ENCODE data around the gene MED15.
"Not testable (repeated sequence)": the region's sequence is repeated elsewhere in the genome, so short reads cannot be mapped to it uniquely, and the experiment has no call there.

The MED15 gene, protein sequence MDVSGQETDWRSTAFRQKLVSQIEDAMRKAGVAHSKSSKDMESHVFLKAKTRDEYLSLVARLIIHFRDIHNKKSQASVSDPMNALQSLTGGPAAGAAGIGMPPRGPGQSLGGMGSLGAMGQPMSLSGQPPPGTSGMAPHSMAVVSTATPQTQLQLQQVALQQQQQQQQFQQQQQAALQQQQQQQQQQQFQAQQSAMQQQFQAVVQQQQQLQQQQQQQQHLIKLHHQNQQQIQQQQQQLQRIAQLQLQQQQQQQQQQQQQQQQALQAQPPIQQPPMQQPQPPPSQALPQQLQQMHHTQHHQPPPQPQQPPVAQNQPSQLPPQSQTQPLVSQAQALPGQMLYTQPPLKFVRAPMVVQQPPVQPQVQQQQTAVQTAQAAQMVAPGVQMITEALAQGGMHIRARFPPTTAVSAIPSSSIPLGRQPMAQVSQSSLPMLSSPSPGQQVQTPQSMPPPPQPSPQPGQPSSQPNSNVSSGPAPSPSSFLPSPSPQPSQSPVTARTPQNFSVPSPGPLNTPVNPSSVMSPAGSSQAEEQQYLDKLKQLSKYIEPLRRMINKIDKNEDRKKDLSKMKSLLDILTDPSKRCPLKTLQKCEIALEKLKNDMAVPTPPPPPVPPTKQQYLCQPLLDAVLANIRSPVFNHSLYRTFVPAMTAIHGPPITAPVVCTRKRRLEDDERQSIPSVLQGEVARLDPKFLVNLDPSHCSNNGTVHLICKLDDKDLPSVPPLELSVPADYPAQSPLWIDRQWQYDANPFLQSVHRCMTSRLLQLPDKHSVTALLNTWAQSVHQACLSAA

DNA sequence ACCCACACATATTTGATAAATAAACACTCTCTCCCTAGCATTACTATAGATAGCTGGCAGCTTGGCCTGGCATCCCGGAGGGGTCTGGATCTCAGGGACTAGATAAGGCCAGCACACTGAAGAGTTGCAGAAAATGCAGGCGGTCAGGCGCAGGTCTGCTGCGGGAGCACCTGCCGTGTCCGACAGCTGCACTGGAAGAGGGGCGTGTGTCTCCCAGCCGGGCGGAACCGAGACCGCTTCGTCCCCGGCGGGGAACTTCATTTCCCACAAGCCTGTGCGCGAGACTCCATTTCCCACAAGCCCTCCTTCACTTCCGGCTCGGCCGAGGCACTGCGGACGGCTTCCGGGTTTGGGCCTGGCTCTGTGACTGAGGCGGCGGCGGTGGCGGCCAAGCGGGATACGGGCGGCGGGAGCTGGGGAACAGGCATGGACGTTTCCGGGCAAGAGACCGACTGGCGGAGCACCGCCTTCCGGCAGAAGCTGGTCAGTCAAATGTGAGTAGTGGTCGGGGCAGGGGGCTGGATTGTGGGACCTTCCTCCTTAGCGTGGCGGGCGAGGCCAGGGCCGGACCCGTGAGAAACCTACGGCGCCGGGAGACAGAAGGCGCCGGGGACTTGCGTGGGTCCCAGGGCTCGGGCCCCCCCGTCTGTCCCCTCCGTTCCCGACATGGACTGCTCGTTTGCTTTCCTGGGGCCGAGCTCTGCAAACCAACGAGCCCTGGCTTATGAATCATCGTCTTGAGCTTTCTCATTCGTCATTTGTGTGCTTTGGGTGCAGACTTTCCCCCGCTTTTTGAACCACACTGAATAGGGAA lies at the start of gene MED15:
TSS of gene MED15 (plus strand) at position 358 of the 814 bp plus-strand sequence. CDS start at position 427, 69 bp downstream.
- DNase-seq (ENCODE audit: low read depth), result peak; percentile 67

DNA sequence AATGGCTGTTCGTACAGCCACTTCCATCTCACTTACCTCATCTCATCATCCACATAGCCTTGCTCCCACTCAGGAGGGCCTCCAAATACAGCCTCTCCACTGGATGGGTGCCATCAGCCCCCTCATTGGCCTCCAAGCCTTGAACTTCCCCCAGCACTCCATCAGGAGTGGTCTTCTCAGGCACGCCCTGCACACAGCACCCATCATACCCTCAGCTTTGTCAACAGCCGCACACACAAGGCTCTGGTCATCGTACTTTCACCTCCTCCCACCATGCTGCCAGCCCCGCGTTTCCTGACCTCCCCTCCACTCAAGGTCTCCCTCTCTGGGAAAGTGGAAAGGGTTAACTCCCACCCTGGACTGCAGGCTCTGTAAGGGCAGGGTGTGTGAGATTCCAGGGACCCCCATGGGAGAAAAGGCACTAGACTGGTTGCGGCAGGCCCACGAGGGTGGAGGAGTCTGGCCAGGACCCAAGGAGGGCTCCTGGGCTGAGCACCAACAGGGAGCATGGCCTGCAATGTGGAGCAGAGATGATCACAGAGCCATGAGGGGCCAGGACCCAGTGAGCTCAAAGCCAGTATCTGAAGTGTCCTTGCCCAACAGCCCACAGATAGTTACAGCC lies 48.8 kb upstream of the MED15 start:
- DNase-seq (ENCODE audit: low read depth), result no peak

DNA sequence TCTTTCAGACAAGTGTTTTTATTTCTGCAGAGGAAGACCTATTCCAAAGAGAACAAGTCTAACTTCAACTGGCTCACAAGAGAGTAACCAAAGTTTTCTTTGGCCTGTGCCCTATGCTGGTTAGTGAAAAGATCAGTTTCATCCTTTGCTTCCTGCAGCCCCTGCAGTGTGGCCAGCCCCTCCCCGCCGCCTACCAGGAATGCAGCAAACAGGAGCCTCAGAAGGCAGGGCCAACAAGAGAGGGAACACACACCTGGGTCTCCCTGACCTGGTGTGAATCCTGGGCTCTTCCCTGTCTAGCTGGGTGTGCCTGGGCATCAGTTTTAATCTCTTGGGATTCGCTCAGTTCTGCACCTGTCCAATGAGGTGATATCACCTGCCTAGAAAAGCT lies 48.3 kb upstream of the MED15 start:
- DNase-seq (ENCODE audit: low read depth), result no peak

DNA sequence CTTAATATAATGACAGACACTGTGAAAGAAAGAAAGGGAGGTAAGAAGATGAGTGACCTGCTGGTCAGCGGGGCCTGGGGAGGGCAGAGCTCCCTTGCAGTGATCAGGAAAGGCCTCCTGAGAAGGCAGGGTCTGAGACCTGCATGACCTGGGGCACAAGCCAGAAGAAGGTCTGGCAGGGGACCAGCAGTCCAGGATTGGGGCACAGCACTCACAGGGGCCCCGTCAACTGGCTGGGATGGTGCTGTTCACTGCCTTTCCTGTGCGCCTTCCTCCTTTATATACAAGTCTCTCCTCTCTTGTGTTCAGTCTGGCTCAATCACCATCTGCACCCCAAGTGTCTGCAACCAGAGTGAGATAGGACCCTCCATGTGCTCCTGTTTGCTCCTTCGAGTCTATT lies 47.5 kb upstream of the MED15 start:
- no peak for DNase-seq (ENCODE audit: low read depth)

DNA sequence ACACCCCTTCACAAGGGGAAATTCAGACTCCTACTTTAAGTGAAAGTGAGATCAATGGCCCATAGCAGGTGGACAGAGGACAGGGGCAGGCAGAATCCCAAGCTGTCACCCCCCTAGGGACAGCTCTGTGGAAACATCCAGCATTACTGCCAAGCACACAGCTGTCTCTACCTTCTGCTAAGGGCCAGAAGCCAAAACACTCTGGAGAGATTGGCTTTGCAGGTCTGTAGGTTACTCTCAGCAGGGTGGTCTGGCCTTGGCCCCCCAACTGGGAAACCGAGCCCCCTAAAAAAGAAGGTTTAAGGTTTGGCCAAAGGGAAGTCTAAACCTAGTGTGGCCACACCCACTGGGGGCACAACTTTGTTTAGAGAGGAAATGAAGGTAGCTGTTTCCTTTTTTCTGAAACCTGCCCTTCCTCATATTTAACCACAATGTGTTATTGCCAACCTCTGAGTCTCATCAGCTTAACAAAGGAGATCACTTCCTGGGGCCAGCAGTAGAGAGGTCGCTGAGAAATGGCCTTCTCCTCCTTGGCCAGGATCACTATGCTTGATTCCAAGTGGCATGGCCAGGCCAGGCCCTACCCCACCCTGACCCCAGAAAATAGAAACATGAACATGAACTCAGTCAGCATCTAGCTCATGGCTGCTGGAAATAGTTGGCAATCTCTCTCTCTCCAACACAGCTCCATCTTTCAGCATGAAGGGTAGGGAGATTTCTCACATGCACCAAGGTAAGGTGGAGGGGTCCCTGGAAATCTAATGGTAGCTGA lies 43.9 kb upstream of the MED15 start:
- no peak for DNase-seq (ENCODE audit: low read depth)

DNA sequence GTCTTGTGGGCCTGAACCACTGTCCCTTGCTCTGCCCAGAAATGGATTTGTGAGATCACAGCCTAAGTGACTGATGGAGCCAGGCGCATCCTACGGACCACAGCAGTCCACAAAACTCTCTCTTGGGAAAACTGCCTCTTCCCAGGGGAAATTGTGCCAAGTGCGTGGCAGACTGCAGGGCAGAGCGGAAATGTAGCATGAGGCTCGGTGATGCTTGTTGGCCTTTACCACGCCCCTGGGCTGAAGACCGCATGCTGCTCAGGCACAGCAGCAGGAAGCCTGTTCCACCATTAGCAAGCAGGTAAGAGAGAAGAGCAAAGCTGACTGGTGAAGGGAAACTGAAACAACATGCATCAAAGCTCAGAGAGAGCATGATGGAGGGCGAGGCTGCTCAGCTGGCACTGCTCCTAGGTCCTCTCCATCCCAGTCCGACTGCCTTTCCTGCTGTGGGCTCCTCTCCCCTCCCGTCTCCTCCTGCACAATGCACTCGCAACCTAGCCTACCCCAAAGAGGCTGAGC lies 43.3 kb upstream of the MED15 start:
- DNase-seq (ENCODE audit: low read depth), result no peak

DNA sequence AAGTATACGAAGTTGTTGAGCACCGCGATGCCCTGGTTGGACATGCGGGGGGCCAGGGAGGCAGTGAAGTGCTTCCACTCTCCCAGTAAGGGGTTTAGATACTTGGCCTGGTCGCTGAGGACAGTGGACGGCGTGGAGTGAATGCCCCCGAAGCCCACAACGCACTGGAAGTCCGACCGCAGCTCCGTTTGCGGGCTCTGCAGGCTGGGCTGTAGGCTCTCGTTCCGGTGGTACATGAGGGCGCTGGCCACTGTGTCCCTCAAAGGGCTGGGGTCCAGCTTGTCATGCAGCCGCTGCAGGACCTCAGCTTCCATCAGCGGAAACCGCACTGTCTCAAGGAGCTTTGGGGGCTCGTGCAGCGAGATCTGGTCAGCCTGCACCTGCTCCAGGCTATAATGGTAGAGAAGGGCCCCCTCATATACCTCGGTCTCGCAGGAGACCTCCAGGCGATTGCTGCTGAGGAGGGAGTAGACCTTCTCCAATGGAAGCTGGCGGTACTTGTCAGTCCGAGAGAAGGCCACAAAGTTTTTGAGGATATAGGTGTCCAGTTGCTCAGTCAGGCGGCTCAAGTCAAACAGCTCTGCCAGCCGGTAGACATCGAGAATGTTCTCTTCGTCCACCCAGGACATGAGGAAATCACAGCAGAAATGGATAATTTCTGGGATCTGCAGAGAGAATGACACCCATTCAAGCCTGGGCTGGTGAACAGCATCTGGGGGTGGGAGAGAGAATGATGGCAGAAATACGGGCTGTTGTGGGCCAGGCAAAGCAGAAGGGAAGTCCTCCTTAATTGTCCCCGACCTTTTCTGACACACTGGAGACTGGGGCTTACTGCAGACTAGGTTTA lies 42.3 kb upstream of the MED15 start:
- no peak for DNase-seq (ENCODE audit: low read depth)

DNA sequence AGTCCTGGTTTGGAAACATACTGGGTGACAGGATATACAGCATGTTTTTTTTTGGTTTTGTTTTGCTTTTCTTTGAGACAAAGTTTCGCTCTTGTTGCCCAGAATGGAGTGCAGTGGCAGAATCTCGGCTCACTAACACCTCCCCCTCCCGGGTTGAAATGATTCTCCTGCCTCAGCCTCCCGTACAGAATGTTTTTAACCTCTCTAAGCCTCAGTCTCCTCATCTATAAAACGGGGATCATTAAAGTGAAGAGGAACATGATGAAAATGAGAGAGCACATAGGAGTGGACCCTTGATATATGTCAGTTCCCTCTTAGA lies 41.7 kb upstream of the MED15 start:
- no peak for DNase-seq (ENCODE audit: low read depth)

DNA sequence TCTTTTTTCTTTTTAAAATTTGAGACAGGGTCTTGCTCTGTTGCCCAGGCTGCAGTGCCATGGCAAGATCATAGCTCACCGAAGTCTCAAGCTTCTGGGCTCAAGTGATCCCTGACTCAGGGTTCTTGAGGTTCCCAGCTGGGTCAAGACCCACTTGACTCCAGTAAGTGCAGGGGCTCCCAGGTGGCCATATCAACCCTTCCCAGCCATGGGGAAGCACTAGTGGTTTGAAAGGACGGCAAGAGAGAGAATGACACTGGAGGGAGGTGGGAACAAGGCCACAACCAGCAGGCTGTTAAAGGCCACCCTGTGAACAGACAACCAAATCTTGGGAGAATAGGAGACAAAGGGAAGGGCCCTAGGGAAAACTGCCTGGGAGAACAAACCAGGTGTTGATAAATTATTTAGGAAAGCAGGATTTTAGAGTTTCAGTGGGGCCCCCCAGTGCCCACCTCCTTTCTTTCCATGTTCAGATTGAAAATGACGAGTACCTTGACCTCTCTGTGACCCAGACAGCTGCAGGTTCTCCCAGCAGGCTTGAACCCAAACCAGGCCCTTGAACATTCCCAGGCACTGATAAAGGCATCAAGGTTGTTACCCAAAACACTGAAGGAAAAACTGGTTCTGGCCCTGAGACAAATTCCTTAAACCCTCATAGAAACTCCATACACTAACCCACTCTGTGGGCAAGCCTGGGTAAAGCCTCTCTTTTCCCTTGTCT lies 40.6 kb upstream of the MED15 start:
- no peak for DNase-seq (ENCODE audit: low read depth)

DNA sequence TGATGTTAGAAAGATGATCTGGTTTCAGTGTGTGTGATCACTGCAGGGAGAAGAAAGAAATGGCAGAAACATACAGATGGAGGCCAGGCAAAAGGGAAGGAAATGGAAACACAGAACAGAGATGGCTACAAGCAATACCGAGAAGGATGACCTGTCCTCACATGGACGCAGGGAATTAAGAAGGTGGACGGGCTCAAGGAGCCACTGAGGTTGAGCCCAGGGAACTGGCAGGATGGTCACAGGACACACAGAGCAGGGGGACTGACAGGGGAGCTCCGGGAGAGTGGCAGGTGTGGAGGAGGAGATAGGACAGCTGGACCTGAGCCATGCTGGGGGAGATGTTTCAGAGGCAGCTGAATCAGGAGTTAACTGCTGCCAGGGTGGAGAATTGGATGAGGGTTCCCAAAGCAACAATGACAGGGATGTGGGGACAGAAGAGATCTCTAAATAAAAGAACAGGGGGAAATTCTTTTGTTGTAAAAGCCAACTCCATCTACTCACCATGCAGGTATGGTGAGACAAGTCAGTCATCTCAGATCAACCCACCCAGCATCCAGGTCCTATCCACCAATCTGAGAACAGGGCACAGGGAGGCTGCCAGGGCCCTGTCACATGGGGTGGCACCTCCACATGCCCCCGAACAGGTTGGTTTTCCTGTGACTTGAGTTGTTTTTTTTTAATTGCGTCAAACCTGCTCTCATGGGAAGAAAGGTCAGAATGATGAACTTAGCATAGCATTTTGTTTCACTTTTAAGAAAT lies 38.1 kb upstream of the MED15 start:
- DNase-seq (ENCODE audit: low read depth), result no peak

DNA sequence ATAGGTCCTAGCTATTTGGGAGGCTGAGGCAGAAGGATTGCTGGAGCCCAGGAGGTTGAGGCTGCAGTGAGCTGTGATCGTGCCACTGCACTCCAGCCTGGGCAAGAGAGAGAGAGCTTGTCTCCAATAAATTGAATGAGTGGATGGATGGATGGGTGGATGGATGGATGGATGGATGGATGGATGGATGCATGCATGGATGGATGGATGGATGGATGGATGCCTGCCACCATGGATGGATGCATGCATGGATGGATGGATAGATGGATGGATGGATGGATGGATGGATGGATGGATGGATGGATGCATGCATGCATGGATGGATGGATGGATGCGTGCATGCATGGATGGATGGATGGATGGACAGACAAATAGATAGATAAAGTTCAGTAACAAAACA lies 36.9 kb upstream of the MED15 start:
- DNase-seq (ENCODE audit: low read depth), result not testable (repeated sequence)

DNA sequence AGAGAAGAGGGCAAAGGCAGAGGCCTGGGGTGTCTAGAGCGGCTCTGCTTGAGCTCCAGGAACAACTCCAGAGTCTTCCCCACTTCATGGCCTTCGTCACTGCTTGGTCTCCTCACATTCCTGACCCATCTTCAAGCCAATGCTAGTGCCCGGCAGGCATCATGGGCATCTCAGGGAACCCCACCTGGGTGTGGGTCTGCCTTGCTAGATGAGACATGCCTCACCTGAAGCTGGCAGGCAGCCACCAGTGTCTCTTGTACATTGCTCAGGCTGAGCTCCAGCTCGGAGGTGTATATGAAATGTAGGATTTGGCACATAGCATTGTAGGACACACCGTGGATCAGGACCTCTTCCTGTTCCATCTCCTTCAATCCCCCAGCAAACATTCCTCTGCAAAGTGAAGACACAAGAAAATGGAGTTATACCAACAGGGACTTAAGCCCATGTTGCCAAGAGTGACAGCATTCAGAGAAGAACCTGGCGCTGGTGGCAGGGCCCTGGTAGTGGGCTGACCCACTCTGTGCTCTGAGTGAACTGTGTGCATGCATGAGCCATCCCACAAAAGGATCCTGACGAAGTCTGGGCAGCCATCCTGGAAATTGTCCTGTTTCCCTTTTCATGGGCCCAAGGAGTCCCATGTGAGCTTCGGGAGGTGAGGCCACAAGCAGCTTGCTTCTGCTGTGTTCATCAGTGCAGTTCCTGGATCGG lies 36.1 kb upstream of the MED15 start:
- no peak for DNase-seq (ENCODE audit: low read depth)

DNA sequence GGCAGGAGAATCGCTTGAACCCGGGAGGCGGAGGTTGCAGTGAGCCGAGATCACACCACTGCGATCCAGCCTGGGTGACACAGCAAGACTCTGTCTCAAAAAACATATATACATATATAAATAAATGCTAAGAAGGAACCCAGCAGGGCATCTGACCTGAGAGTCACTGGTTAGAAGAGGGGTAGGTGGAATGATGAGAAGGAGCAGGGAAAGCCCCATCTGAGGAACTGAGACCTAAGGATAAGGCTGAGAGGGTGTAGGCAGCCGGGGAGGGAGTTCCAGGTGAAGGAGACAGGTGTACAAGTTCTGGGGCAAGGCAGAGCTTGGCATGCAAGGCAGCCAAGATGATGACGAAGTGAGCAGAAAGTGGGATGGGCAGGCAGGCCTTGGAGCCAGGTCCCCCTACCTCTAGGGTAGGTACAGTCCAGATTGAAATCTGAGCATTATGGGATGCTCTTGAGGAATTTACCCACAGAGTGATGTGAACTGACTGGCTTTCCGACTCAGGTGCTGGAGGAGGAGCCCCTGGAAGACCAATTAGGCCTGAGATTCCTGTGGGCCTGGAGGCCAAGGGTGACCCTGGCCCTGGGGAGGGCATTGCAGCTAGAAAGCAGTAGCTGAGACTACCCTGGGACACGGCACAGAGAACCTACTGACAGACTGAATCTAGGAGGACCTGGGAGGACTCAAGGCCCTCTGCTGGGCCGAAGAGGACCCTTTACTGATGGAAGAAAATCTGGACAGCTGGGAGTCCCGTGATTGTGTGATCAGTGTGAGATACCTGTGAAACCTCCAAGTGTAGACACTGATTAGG lies 34.6 kb upstream of the MED15 start:
- no peak for DNase-seq (ENCODE audit: low read depth)

DNA sequence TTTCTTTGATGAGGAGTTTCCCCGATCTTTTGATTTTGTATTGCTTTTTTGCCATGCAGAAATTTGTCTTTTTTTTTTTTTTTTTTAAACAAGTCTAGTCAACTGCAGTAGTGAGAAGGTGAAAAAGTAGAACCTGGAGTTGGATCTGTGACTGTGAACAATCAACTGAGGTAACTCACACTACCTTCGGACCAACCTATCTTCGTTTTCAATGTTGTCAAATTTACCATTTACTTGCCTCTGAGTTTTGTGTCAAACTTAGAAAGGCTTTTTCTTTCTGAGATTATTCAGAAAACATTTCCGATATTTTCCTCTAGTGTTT lies 32.3 kb upstream of the MED15 start:
- no peak for DNase-seq (ENCODE audit: low read depth)

DNA sequence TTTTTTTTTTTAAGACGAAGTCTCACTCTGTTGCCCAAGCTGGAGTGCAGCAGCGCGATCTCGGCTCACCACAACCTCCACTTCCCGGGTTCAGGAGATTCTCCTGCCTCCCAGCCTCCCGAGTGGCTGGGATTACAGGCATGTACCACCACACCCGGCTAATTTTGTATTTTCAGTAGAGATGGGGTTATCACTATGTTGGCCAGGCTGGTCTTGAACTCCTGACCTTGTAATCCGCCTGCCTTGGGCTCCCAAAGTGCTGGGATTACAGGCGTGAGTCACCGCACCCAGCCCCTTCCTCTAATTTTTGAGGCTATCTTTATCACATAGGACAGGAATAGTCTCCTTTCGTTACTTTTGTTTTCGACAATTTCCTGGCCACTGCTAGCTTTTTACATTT lies 31.8 kb upstream of the MED15 start:
- DNase-seq (ENCODE audit: low read depth), result not testable (repeated sequence)

DNA sequence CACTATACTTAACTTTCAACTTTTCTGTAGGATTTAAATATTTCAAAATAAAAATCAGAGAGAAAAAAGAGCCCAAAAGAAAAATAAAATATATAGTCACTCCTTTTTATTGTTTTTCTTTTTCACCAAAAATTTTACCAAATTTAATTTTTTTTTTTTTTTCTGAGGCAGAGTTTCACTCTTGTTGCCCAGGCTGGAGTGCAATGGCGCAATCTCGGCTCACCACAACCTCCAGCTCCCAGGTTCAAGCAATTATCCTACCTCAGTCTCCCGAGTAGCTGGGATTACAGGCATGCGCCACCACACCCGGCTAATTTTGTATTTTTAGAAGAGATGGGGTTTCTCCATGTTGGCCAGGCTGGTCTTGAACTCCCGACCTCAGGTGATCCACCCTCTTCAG lies 29.4 kb upstream of the MED15 start:
- DNase-seq (ENCODE audit: low read depth), result not testable (repeated sequence)

DNA sequence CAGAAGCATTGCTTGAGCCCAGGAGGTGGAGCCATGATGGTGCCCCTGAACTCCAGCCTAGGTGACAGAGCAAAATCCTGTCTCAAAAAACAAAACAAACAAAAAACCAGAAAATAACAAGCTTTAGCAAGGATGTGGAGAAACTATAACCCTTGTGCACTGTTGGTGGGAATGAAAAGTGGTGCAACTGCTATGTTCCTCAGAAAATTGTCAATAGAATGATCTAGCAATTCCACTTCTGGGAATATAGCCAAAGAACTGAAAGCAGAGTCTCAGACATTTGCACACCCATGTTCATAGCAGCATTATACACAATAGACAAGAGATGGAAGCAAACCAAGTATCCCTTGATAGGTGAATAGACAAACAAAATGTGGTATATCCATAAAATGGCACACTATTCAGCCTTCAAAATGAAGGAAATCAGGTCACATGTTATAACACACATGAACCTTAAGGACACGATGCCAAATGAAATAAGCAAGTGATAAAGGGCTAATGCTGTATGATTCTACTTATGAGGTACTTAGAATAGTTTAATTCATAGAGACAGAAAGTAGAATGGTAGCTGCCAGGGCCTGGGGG lies 27.7 kb upstream of the MED15 start:
- no peak for DNase-seq (ENCODE audit: low read depth)

Data from GM04504 (cell line).